GM12892 (cell line): Measurements from ENCODE around the gene TRIM32.

Experiments
- POLR2A ChIP-seq: IDR thresholded peaks from 2 replicates; pipeline ENCODE4 v1.6.1; 2011; ENCODE audit warnings: low read depth, low read length, control low read depth
- POLR2AphosphoS5 ChIP-seq: IDR thresholded peaks from 2 replicates; pipeline ENCODE4 v1.6.1; 2011; ENCODE audit warnings: low read depth, low read length, control low read depth
- TAF1 ChIP-seq: IDR thresholded peaks from 2 replicates; pipeline ENCODE4 v1.6.1; 2011; ENCODE audit warnings: low read depth, mild to moderate bottlenecking, control low read depth, low read length, borderline replicate concordance

GRCh38 chr9:116686135-116686534, 970 bp upstream of the TRIM32 start:
- no peak for TF ChIP-seq POLR2AphosphoS5
- TF ChIP-seq TAF1: no peak
- no peak for TF ChIP-seq POLR2A
